Thyroid gland (tissue), 4 donors: ENCODE measurements around the gene MED8. TPM values are rescaled to one million over a fixed set of nuclear protein-coding genes. Genes with fewer than 3 reads are reported as not detected.

Source experiments
- DNase-seq, 2 donors: peaks; one replicate each; pipeline ENCODE4 v3.0.0-alpha.2; 2019
- H3K27ac ChIP-seq, 3 donors: fragments of 200-600 bp; sonication (generic); 1 replicate in 2 of 3; 2 replicates in 1 of 3; pipeline ENCODE4 v1.5.1; 2016 to 2019; ENCODE audit warnings: mild to moderate bottlenecking in 1 of 3, moderate library complexity in 1 of 3
- H3K27me3 ChIP-seq: fragments of 200-600 bp; sonication (generic); one replicate; pipeline ENCODE4 v1.5.1; 2019
- H3K36me3 ChIP-seq, 2 donors: fragments of 200-600 bp; sonication (generic); one replicate each; pipeline ENCODE4 v1.5.1; 2016 to 2019
- H3K4me1 ChIP-seq, 2 donors: fragments of 200-600 bp; sonication (generic); one replicate each; pipeline ENCODE4 v1.5.1; 2017 to 2019
- H3K4me3 ChIP-seq, 3 donors: fragments of 200-600 bp; sonication (generic); replicated peaks in 1 of 3; 1 replicate in 2 of 3; 2 replicates in 1 of 3; pipeline ENCODE4 v1.5.1; 2016; ENCODE audit warnings: mild to moderate bottlenecking in 1 of 3
- H3K9me3 ChIP-seq: fragments of 200-600 bp; sonication (generic); one replicate; pipeline ENCODE4 v1.5.1; 2017
- CTCF ChIP-seq, 6 experiments: fragments of 200-600 bp in 3 of 6; fragments of 450-650 bp in 3 of 6; sonication (generic) in 3 of 6; IDR thresholded peaks; one replicate each; pipeline ENCODE4 v1.5.1; 2016 to 2019; ENCODE audit warnings: antibody characterized with exemption in 6 of 6, mild to moderate bottlenecking in 2 of 6, inconsistent platforms in 1 of 6, moderate library complexity in 1 of 6
- POLR2A ChIP-seq, 2 donors: fragments of 450-650 bp; IDR thresholded peaks; one replicate each; pipeline ENCODE4 v1.6.1; 2017; ENCODE audit warnings: antibody characterized with exemption in 2 of 2, mild to moderate bottlenecking in 2 of 2, moderate library complexity in 1 of 2
- WGBS, 2 donors: methylation state at CpG; one replicate each; pipeline ENCODE4 v1.1.5; 2017; 5-methylcytosine and 5-hydroxymethylcytosine counted together
- intact Hi-C: fragments of 100-400 bp; cut with DNase I; formaldehyde crosslinking; loops from one replicate; pipeline ENCODE4 v1.15.1; 2023
- total RNA-seq, 4 donors: library from RNA; depleted of rRNA; stranded (reverse); fragments of >200 nt; gene quantifications; one replicate each; pipeline ENCODE4 v1.2.3, GENCODE V29; 2016

Gene MED8
- total RNA-seq, 4 donors from 2014 or later = 37.7 to 48.6 (median 45.3) TPM

- no peak overlapping the region for H3K4me3 ChIP-seq
- peaks cover 0 to 1% of the 10 kb centered on the region in 2 donors for H3K36me3 ChIP-seq
- DNase-seq = no peak
- H3K9me3 ChIP-seq = no peaks in the 10 kb centered on the region
- no peaks in the 10 kb centered on the region for H3K27me3 ChIP-seq
- no peak for TF ChIP-seq CTCF (IDR thresholded peaks at IDR 0.05)
- TF ChIP-seq POLR2A (IDR thresholded peaks at IDR 0.05) = no peak
- H3K27ac ChIP-seq = no peak overlapping the region
- H3K4me1 ChIP-seq = peaks cover 9 to 12% of the 10 kb centered on the region in 2 donors
- WGBS, 2 donors = 97 to 99% methylated on average over 4 of the region's 4 CpGs
- intact Hi-C loops = no loop called here
Measured at GRCh38 chr1:43357251-43357650, 32.3 kb downstream of the MED8 start.

- H3K9me3 ChIP-seq = no peaks in the 10 kb centered on the region
- H3K36me3 ChIP-seq = no peaks in the 10 kb centered on the region
- TF ChIP-seq CTCF (IDR thresholded peaks at IDR 0.05) (no peak), POLR2A (IDR thresholded peaks at IDR 0.05) (no peak)
- WGBS, 2 donors = 94% methylated on average over 2 of the region's 2 CpGs
- no peak for DNase-seq
- H3K27ac ChIP-seq = no peak overlapping the region
- peaks cover 13 to 18% of the 10 kb centered on the region in 2 donors for H3K4me1 ChIP-seq
- no peaks in the 10 kb centered on the region for H3K27me3 ChIP-seq
- intact Hi-C loops = no loop called here
- no peak overlapping the region for H3K4me3 ChIP-seq
Measured at GRCh38 chr1:43354936-43355335, 34.7 kb downstream of the MED8 start.

GRCh38 chr1:43354471-43354870 is 35.1 kb downstream of the MED8 start:
- Histone ChIP-seq H3K4me1 (peaks cover 17 to 20% of the 10 kb centered on the region in 2 donors), H3K4me3 (no peak overlapping the region), H3K27ac (no peak overlapping the region), H3K27me3 (no peaks in the 10 kb centered on the region), H3K9me3 (no peaks in the 10 kb centered on the region), H3K36me3 (no peaks in the 10 kb centered on the region)
- TF ChIP-seq POLR2A (IDR thresholded peaks at IDR 0.05) (no peak), CTCF (IDR thresholded peaks at IDR 0.05) (no peak)
- DNase-seq = no peak
- intact Hi-C loops = no loop called here
- 86 to 90% methylated on average over 2 of the region's 2 CpGs for WGBS, 2 donors

- intact Hi-C loops = no loop called here
- Histone ChIP-seq H3K36me3 (no peaks in the 10 kb centered on the region), H3K27ac (no peak overlapping the region), H3K4me3 (no peak overlapping the region), H3K4me1 (peaks cover 16 to 18% of the 10 kb centered on the region in 2 donors), H3K27me3 (no peaks in the 10 kb centered on the region), H3K9me3 (no peaks in the 10 kb centered on the region)
- DNase-seq = no peak
- WGBS, 2 donors = 67 to 71% methylated on average over 3 of the region's 3 CpGs
- no peak for TF ChIP-seq POLR2A (IDR thresholded peaks at IDR 0.05)
- TF ChIP-seq CTCF (IDR thresholded peaks at IDR 0.05) = no peak
Measured at GRCh38 chr1:43352881-43353280, 36.7 kb downstream of the MED8 start.

GRCh38 chr1:43352351-43352705 is 37.3 kb downstream of the MED8 start:
- DNase-seq = no peak
- WGBS, 2 donors = 96 to 100% methylated on average over 2 of the region's 2 CpGs
- Histone ChIP-seq H3K36me3 (no peaks in the 10 kb centered on the region), H3K9me3 (no peaks in the 10 kb centered on the region), H3K27ac (peak overlapping the region in 1 of 3 donors; percentile 43), H3K4me3 (no peak overlapping the region), H3K27me3 (no peaks in the 10 kb centered on the region), H3K4me1 (peaks cover 16 to 21% of the 10 kb centered on the region in 2 donors)
- intact Hi-C loops = no loop called here
- TF ChIP-seq CTCF (IDR thresholded peaks at IDR 0.05) (no peak), POLR2A (IDR thresholded peaks at IDR 0.05) (no peak)
